ENCODE data around the gene ING5.

DNA sequence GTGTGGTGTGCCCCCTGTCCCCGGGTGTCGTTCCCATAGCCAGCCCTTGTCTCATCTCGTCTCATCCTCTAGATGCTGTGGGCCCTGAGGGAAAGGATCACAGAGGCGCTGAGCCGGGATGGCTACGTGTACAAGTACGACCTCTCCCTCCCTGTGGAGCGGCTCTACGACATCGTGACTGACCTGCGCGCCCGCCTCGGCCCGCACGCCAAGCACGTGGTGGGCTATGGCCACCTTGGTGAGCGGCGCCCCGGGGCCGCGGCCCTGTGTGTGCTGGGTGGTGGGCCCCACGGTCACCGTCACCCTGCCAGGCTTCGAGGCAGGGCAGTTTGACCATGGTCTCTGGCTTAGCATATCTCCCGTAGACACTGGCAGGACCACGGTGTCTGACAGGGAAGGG is 53.9 kb downstream of the ING5 start:
- TF ChIP-seq, protein P1, sequence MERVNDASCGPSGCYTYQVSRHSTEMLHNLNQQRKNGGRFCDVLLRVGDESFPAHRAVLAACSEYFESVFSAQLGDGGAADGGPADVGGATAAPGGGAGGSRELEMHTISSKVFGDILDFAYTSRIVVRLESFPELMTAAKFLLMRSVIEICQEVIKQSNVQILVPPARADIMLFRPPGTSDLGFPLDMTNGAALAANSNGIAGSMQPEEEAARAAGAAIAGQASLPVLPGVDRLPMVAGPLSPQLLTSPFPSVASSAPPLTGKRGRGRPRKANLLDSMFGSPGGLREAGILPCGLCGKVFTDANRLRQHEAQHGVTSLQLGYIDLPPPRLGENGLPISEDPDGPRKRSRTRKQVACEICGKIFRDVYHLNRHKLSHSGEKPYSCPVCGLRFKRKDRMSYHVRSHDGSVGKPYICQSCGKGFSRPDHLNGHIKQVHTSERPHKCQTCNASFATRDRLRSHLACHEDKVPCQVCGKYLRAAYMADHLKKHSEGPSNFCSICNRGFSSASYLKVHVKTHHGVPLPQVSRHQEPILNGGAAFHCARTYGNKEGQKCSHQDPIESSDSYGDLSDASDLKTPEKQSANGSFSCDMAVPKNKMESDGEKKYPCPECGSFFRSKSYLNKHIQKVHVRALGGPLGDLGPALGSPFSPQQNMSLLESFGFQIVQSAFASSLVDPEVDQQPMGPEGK (CRISPR knock-in tag; IDR thresholded peaks at IDR 0.05; ENCODE audit: borderline replicate concordance): no peak
- no peak for TF ChIP-seq CSDC2 (CRISPR knock-in tag; IDR thresholded peaks at IDR 0.05)
- TF ChIP-seq, protein P2, sequence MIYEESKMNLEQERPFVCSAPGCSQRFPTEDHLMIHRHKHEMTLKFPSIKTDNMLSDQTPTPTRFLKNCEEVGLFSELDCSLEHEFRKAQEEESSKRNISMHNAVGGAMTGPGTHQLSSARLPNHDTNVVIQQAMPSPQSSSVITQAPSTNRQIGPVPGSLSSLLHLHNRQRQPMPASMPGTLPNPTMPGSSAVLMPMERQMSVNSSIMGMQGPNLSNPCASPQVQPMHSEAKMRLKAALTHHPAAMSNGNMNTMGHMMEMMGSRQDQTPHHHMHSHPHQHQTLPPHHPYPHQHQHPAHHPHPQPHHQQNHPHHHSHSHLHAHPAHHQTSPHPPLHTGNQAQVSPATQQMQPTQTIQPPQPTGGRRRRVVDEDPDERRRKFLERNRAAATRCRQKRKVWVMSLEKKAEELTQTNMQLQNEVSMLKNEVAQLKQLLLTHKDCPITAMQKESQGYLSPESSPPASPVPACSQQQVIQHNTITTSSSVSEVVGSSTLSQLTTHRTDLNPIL (CRISPR knock-in tag; IDR thresholded peaks at IDR 0.05; ENCODE audit: low read depth): no peak

Measured in SK-N-SH treated with all-trans-retinoic acid at 6 μM for 48 hours (cell line).